Mammary epithelial cell (primary cell): Measurements from ENCODE around the gene CREB5.

ENCODE experiments used
- EZH2 ChIP-seq: IDR thresholded peaks from 2 replicates; pipeline ENCODE4 v1.6.1; 2012; ENCODE audit warnings: low read length, inconsistent platforms, borderline replicate concordance
- TF ChIP-seq, protein P1 (sequence below), 2 donors: IDR thresholded peaks in 1 of 2; conservative IDR thresholded peaks in 1 of 2; 2 replicates each; pipeline ENCODE4 v1.5.1; 2011 to 2012; ENCODE audit warnings: inconsistent platforms in 2 of 2, low read length in 2 of 2, mild to moderate bottlenecking in 2 of 2, control low read depth in 1 of 2, low read depth in 1 of 2; ENCODE audit not compliant: insufficient read depth in 1 of 2; ENCODE audit errors: extremely low read depth in 1 of 2

DNA sequence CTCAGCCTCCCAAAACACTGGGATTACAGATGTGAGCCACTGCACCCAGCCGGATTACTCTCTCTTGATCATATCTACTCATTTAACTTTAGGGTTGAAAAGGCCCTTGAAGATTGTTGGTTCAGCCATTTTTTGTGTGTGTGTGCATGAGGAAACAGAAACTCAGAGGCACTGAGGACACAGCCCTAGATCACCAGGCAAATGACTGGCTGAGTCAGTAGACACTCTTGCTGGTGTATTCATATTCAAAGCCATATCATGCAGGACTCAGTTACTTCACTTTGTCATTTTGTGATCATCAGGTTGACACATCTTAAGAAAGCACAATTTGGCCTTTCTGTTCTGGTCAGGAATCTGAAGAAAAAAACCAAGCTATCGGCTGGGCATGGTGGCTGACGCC, 292.4 kb downstream of the CREB5 start:
- TF ChIP-seq, protein P1, sequence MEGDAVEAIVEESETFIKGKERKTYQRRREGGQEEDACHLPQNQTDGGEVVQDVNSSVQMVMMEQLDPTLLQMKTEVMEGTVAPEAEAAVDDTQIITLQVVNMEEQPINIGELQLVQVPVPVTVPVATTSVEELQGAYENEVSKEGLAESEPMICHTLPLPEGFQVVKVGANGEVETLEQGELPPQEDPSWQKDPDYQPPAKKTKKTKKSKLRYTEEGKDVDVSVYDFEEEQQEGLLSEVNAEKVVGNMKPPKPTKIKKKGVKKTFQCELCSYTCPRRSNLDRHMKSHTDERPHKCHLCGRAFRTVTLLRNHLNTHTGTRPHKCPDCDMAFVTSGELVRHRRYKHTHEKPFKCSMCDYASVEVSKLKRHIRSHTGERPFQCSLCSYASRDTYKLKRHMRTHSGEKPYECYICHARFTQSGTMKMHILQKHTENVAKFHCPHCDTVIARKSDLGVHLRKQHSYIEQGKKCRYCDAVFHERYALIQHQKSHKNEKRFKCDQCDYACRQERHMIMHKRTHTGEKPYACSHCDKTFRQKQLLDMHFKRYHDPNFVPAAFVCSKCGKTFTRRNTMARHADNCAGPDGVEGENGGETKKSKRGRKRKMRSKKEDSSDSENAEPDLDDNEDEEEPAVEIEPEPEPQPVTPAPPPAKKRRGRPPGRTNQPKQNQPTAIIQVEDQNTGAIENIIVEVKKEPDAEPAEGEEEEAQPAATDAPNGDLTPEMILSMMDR (conservative IDR thresholded peaks at IDR 0.05 in 1 of 2, IDR thresholded peaks at IDR 0.05 in 1 of 2; ENCODE audit: extremely low read depth in 1 of 2, insufficient read depth in 1 of 2, low read depth in 1 of 2, low read length in 2 of 2) = no peak
- TF ChIP-seq EZH2 = no peak
